Psoas muscle (tissue), 8 donors: ENCODE results near the gene TENM4. TPM values are rescaled to one million over a fixed set of nuclear protein-coding genes. Genes with fewer than 3 reads are reported as not detected.

ENCODE experiments used
- ATAC-seq, 4 donors: fragments of 200-7000 bp; cut with Tn5 transposase; one replicate each; pipeline ENCODE4 v1.9.1; 2020; ENCODE audit warnings: moderate library complexity in 3 of 4, mild to moderate bottlenecking in 2 of 4
- DNase-seq, 2 donors: peaks; one replicate each; pipeline ENCODE4 v3.0.0-alpha.2; 2020
- H3K27ac ChIP-seq: fragments of 200-600 bp; one replicate; pipeline ENCODE4 v1.8.0; 2022
- H3K27me3 ChIP-seq, 3 donors: fragments of 200-600 bp in 1 of 3; one replicate each; pipeline versions ENCODE4 v1.6.1 to v1.8.0; 2013 to 2022; ENCODE audit warnings: low read length in 2 of 3, mild to moderate bottlenecking in 2 of 3, moderate library complexity in 1 of 3; ENCODE audit not compliant: insufficient read depth in 3 of 3
- H3K36me3 ChIP-seq, 2 donors: fragments of 200-600 bp in 1 of 2; one replicate each; pipeline versions ENCODE4 v1.6.1 to v1.8.0; 2013 to 2022; ENCODE audit warnings: low read depth in 1 of 2, mild to moderate bottlenecking in 1 of 2, moderate library complexity in 1 of 2; ENCODE audit not compliant: insufficient read depth in 1 of 2
- H3K4me1 ChIP-seq: fragments of 200-600 bp; one replicate; pipeline ENCODE4 v1.8.0; 2022
- H3K4me3 ChIP-seq: fragments of 200-600 bp; one replicate; pipeline ENCODE4 v1.8.0; 2022; ENCODE audit warnings: mild to moderate bottlenecking
- H3K9me3 ChIP-seq: fragments of 200-600 bp; one replicate; pipeline ENCODE4 v1.8.0; 2022
- CTCF ChIP-seq: fragments of 200-600 bp; IDR thresholded peaks from one replicate; pipeline ENCODE4 v1.8.0; 2022; ENCODE audit warnings: antibody characterized with exemption
- WGBS, 3 donors: extraction: QIAGEN DNeasy Blood & Tissue Kit; methylation state at CpG; one replicate each; pipeline versions ENCODE4 v1.1.6 to v1.1.7; 2013; 5-methylcytosine and 5-hydroxymethylcytosine counted together
- intact Hi-C, 2 donors: fragments of 100-400 bp; cut with DNase I; formaldehyde crosslinking; loops; one replicate each; pipeline versions ENCODE4 v1.11.0 to v1.14.2; 2022
- polyA plus RNA-seq, 3 donors: library from polyadenylated mRNA; stranded (reverse); fragments of 200-250 nt; gene quantifications; one replicate each; pipeline ENCODE4 v1.2.3, GENCODE V29; 2013
- total RNA-seq, 4 donors: library from RNA; stranded (reverse); fragmentation: NEBNext Ultra II Directional in 2 of 4; extraction: Animal tissue kit (Norgen Biotek cat#: 25700) in 2 of 4; gene quantifications; one replicate each; pipeline versions ENCODE4 v1.2.1 to v1.2.4, GENCODE V29; 2021 to 2023
- donor health status: healthy with polysubstance abuse.
- donor health status: DM: no; HTN: no; CAD: no; lungs with moderate emphysema.
- donor health status: Bipolar disorder and iron deficiency.
- donor health status: healthy.
- donor health status: DM: yes; HTN: yes; CAD: no.
- donor health status: DM: no; HTN: no; CAD: no.
- donor health status: DM: no; HTN: no; CAD: no.
- donor health status: DM: yes; HTN: yes; CAD: no.

The TENM4 gene
- total and polyA plus RNA-seq, 7 donors = 0.05 to 1.7 (median 0.48) TPM

GRCh38 chr11:79113054-79113690, 327.7 kb downstream of the TENM4 start:
- DNase-seq (no peak), ATAC-seq (no peak)
- no peak for TF ChIP-seq CTCF
- no peak overlapping the region for H3K27ac ChIP-seq
- H3K36me3 ChIP-seq = no peaks in the 10 kb centered on the region
- no peaks in the 10 kb centered on the region for H3K27me3 ChIP-seq
- H3K4me3 ChIP-seq = no peak overlapping the region
- peaks cover 5% of the 10 kb centered on the region for H3K4me1 ChIP-seq
- 60 to 67% (median 62%) methylated on average over 5 of the region's 5 CpGs for WGBS, 3 donors
- intact Hi-C loops = no loop called here
- H3K9me3 ChIP-seq = no peaks in the 10 kb centered on the region

- Histone ChIP-seq H3K27ac (no peak overlapping the region), H3K27me3 (no peaks in the 10 kb centered on the region), H3K4me1 (peaks cover 5% of the 10 kb centered on the region), H3K4me3 (no peak overlapping the region), H3K36me3 (no peaks in the 10 kb centered on the region), H3K9me3 (no peaks in the 10 kb centered on the region)
- intact Hi-C loops = no loop called here
- ATAC-seq = peak in 2 of 4 donors; percentile 37 to 39
- DNase-seq = no peak
- TF ChIP-seq CTCF = no peak
- WGBS, 3 donors = 62 to 81% (median 81%) methylated on average over 5 of the region's 5 CpGs
Observed at GRCh38 chr11:79110796-79111195, 330.0 kb downstream of the TENM4 start.

- intact Hi-C loops = no loop called here
- ATAC-seq = peak in 3 of 4 donors; percentile 16 to 72 (median 57)
- H3K27ac ChIP-seq = no peak overlapping the region
Observed at GRCh38 chr11:79110321-79110720, 330.5 kb downstream of the TENM4 start.

GRCh38 chr11:79108851-79109250, 332.0 kb downstream of the TENM4 start:
- no peak for TF ChIP-seq CTCF
- Histone ChIP-seq H3K36me3 (no peaks in the 10 kb centered on the region), H3K4me3 (no peak overlapping the region), H3K4me1 (peaks cover 5% of the 10 kb centered on the region), H3K27ac (no peak overlapping the region), H3K27me3 (no peaks in the 10 kb centered on the region), H3K9me3 (no peaks in the 10 kb centered on the region)
- DNase-seq = no peak
- 70 to 82% (median 75%) methylated on average over 7 of the region's 7 CpGs for WGBS, 3 donors
- no peak for ATAC-seq
- intact Hi-C loops = no loop called here

More at GRCh38 chr11:79110321-79110720, 330.5 kb downstream of the TENM4 start:
- no peak overlapping the region for H3K4me3 ChIP-seq
- no peak for TF ChIP-seq CTCF
- H3K9me3 ChIP-seq = no peaks in the 10 kb centered on the region
- WGBS, 3 donors = 32 to 48% (median 34%) methylated on average over 3 of the region's 3 CpGs
- no peak for DNase-seq
- H3K4me1 ChIP-seq = peaks cover 5% of the 10 kb centered on the region
- no peaks in the 10 kb centered on the region for H3K27me3 ChIP-seq
- H3K36me3 ChIP-seq = no peaks in the 10 kb centered on the region

- Histone ChIP-seq H3K36me3 (no peaks in the 10 kb centered on the region), H3K27ac (no peak overlapping the region), H3K4me3 (no peak overlapping the region), H3K27me3 (no peaks in the 10 kb centered on the region), H3K4me1 (peaks cover 11% of the 10 kb centered on the region), H3K9me3 (no peaks in the 10 kb centered on the region)
- ATAC-seq = no peak
- DNase-seq = no peak
- TF ChIP-seq CTCF = no peak
- intact Hi-C loops = no loop called here
- WGBS, 3 donors = 32 to 54% (median 40%) methylated on average over 4 of the region's 4 CpGs
Observed at GRCh38 chr11:79102840-79103239, 338.0 kb downstream of the TENM4 start.
